Measurements from ENCODE around the gene GPC1.

Gene GPC1

DNA sequence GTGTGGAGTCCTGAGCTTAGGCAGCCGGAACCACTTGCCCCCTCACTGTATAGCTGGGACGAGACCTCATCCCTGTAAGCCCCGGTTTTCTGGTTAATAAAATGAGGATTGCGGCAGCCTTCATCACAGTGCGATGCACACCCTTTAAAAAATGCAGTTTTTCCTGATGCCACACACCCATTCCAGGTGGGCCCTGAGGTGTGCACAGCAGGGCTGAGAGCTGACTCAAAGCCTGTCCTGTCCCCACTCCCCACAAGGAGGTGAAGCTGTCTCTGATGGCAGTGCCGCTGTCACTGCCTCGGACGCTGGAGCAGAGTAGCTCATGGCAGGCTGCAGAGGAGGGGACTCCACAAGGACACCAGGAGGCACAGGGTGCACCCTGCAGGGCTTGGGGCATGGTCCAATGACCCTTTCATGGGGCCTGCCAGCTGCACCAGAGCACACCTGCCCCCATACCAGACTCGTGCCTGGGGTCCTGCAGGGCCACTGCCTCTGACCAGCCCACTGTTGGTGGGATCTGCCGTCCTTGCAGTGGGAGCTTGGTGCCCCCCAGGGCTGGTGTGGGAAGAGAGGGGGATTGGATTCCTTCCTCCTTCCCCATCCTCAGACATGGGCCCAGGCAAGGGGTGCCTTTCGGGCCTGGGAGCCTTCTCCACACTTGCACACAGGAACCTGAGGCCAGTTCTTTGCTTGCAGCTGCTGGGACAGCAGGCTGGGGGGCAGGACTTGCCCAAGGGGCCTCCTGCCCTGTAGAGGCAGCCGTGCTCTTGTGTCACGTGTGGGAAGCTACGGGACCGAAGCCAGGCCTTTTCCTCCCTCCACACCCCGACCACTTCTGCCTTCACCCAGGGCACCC, 22.8 kb downstream of the GPC1 start:
- no peak for DNase-seq (ENCODE audit: low read depth)

DNA sequence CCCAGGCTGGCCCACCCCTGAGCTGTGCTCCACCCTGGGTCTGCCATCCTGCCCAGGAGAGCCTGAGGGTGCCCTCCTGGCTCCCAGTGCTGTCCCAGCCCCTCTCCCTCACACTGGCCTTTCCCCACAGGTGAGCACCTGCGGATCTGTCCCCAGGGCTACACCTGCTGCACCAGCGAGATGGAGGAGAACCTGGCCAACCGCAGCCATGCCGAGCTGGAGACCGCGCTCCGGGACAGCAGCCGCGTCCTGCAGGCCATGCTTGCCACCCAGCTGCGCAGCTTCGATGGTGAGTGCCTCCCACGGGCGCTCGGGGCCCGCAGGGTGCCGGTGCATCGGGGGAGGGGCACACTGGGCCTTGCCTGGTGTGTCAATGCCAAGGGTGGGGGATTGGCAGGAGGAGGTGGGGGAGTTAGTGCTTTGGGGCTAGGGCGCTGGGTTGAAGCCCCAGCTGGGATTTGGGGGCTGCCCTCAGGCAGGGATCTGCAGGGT, 23.5 kb downstream of the GPC1 start:
- DNase-seq (ENCODE audit: low read depth): no peak

DNA sequence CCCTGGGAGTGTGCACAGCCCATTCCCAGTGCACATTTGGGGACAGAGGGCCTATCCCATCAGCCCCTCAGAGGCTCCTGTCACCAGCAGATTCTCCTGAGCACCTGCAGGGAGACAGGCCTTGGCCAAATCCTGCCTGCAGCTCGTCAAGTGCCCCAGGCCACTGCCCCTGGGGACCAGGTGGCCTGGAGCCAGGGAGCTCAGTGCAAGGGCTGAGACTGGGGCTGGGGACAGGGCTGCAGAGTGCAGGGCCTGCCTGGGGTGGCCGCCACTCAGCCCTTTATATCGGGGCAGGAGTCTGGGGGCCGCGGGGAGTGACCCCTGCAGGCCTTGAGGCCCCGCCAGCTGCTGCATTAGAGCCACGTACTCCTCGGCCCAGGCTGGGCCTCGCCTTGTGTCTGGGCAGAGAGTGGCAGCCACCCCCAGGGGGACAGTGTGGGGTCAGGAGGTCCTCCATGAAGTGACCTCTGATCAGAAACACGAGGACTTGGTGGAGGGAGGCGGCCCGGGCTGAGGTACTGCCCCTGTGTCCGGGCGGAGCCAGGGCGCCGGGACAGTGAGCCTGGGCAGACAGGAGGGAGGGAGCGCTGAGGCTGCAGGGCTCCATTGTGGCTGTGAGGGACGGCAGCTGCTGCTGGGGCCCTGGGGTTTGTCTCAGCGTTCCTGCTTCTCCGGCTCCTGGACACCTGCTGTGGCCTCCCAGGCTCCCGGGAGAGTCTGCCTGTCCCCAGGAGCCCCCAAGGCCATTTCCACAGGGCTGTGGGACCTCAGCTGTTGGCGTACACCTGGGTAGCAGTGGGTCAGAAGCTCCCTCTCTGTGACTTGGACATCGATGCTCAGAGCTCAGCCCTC, 24.2 kb downstream of the GPC1 start:
- no peak for DNase-seq (ENCODE audit: low read depth)

DNA sequence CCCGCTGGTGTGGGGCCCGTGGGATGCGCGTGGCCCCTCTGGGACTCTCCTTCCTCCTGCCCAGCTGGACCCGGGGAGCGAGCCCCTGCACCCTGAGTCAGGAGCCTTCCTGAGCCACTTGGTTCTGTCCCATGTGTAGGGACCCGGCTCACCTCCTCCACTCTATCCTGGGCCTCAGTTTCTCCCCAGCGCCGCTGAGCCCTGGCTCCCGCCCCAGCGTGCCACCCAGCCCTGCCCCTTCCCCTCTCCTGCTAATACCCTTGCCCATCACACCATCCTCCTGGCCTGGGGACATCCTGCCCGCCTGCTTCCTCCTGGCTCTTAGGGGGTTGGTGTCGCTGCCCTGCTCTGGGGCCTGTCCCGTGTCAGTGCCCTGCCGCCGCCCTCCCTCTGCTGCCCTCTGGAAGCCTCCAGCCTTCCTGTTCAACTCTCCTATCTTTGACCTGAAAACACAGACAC, 24.8 kb downstream of the GPC1 start:
- DNase-seq (ENCODE audit: low read depth): no peak

DNA sequence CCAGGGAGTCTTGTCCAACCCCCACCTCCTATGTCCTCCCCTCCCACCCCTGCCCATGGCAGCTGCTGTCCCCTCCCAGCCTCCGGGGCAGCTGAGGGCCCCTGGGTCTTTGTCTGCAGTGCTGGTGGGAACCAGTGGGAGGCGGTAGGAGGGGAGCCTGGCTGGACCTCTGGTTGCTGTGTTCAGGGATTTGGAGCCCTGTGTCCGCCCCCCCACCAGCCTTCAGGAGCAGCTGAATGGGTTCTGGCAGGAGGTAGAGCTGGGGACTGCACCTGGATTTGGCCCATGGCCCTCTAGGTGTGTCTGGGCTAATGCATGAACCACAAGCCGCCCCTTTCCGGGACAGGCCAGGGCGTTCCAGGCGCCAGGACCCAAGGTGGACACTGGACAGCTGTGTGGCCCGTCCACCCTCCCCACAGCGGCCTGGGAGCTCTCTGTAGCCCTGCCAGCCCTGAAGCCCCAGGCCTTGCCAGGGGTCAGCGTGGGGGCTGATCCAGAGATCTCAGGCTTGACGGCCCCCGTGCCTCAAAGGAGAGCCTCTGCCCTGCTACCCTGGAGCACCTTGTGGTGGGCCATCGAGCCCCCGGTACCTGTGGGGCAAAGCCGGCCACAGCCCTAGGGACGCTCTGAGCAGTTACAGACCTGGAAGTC, 25.4 kb downstream of the GPC1 start:
- DNase-seq (ENCODE audit: low read depth): no peak

DNA sequence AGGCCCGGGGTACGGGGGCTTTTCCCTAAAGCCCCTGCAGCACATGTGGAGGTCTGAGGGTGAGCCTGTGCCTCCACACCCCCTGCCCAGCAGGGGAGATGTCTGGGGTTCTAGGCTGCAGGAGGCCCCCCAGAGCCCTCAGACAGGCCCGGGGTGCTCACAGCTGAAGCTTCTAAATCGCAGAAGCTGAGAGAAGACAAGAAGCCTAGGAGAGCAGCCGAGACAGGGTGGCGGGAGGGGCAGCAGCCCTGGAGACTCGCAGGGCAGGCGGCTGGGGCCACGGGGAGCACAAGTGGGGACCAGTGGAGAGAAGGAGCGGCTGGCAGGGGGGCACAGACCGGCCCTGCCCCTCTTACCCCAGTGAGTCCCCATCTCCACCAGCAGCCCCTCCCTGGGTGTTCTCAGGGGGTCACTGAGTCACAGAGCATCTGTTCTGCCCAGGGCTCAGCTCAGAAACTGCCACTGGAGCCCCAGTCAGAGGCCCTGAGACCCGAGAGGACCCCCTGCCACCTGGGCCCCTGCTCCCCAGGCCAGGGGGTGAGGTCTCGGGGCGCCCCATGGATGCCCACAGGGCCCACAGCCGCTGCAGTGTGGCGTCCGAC, 26.1 kb downstream of the GPC1 start:
- DNase-seq (ENCODE audit: low read depth): no peak

DNA sequence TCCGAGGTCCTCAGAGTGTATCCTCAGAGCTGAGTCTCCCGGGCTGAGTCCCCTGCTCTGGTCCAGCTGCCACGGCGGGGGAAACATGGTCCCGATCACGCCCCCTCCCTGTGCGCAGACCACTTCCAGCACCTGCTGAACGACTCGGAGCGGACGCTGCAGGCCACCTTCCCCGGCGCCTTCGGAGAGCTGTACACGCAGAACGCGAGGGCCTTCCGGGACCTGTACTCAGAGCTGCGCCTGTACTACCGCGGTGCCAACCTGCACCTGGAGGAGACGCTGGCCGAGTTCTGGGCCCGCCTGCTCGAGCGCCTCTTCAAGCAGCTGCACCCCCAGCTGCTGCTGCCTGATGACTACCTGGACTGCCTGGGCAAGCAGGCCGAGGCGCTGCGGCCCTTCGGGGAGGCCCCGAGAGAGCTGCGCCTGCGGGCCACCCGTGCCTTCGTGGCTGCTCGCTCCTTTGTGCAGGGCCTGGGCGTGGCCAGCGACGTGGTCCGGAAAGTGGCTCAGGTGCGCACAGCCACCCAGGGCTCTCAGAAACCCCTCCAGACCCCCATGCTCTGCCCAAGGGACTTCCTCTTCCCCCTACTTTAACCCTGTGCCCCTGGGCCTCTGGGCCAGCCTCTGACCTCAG, 26.7 kb downstream of the GPC1 start:
- no peak for DNase-seq (ENCODE audit: low read depth)

DNA sequence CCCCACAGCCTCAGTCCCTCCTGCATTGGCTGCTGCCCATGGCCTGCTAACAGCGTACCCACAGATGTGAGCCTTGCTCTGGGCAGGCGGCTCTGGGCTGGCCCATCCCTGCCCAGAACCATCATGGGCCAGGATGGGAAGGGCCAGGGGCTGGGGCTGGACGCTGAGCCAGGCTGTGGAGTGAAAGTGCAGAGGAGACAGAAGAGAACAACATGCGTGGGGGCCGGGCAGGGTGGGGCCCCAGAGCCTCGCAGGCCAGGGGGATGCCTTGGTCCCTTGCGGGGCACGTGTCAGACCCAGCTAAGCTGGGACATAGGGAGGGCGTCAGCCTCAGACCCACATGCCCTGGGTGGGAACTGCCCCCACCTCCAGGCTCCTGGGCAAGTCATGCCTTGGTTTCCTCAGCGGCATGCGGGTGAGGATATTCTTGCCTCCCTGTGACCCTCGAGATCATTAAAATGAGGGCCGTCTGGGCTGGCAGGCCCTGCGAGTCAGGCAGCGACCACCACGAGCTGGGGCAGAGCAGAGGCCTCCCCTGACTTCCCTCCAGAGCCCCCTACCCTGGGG, 27.3 kb downstream of the GPC1 start:
- no peak for DNase-seq (ENCODE audit: low read depth)

DNA sequence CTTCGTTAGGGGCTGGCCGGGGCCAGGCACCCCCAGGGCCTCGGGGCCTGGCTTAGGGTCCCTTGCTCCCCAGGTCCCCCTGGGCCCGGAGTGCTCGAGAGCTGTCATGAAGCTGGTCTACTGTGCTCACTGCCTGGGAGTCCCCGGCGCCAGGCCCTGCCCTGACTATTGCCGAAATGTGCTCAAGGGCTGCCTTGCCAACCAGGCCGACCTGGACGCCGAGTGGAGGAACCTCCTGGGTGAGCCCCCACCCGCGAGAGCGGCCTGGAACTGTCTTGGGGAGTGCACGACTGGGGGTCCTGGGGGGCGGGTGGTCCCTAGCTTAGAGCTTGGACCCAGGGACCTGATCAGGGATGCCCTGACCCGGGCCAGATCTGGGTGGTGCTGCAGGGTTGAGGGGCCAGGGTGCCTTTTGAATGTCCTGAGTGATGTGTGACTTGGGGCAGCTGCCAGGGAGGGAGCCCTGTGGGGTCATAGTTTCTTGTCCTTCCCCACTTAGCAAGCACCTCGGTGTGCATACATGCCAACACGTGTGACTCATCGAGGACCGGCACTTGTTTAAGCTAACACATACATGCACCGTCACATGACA, 27.9 kb downstream of the GPC1 start:
- no peak for DNase-seq (ENCODE audit: low read depth)

DNA sequence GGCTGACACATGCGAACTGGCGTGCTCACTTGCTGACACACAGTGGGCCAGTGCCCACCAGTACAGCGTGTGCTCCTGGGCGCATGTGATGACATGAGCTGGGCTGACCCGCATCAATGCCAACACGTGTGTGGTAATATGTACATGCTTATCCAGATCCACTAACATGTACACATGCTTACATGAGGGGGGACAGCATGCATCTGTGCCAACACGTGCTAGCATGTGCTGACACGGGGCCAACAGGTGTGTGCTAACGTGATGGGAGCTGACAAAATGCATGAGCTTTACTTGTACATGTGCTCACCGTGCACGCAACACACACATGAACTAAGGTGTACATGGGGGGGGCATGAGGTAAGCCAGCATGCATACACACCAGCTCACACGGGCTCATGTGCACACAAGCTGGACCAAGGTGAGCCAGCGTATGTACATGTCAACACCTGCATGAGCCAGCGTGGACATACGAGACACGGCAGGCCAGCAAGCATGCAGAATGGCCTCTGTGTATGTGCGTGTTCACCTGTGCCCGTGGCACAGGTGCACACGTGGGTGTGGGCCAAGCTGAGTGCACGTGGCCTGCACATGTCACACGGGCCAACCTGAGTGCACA, 28.5 kb downstream of the GPC1 start:
- no peak for DNase-seq (ENCODE audit: low read depth)

DNA sequence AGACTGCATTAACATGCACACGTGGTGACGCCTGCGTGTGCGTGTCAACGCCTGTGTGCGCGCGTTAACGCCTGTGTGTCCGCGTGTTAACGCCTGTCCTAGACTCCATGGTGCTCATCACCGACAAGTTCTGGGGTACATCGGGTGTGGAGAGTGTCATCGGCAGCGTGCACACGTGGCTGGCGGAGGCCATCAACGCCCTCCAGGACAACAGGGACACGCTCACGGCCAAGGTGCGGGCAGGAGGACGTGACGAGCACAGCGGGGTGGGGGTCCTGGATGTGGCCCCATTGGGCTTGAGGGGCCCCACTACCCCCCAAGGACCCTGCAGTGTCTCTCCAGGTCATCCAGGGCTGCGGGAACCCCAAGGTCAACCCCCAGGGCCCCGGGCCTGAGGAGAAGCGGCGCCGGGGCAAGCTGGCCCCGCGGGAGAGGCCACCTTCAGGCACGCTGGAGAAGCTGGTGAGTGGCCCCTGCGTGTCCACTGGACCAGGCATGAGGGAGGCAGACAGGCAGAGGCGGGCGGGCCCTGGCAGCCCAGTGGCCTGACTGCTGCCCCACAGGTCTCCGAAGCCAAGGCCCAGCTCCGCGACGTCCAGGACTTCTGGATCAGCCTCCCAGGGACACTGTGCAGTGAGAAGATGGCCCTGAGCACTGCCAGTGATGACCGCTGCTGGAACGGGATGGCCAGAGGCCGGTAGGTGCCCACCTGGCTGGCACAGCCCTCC, 29.2 kb downstream of the GPC1 start:
- DNase-seq (ENCODE audit: low read depth): no peak

DNA sequence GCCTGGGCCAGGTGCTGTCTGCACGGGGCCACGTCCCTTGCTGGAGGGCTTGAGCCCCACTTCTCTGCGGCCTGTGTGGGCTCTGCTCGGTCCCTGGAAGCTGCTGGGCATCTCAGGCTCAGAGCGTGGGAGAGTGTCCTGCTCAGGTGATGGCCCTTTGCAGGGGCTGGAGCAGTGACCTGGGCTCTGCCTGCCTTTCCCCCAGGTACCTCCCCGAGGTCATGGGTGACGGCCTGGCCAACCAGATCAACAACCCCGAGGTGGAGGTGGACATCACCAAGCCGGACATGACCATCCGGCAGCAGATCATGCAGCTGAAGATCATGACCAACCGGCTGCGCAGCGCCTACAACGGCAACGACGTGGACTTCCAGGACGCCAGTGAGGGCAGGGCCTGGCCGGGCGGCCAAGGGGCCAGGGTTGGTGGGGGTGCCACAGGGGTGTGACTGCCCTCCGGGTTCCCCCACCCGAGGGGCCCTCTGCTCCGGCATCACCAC, 29.9 kb downstream of the GPC1 start:
- no peak for DNase-seq (ENCODE audit: low read depth)

DNA sequence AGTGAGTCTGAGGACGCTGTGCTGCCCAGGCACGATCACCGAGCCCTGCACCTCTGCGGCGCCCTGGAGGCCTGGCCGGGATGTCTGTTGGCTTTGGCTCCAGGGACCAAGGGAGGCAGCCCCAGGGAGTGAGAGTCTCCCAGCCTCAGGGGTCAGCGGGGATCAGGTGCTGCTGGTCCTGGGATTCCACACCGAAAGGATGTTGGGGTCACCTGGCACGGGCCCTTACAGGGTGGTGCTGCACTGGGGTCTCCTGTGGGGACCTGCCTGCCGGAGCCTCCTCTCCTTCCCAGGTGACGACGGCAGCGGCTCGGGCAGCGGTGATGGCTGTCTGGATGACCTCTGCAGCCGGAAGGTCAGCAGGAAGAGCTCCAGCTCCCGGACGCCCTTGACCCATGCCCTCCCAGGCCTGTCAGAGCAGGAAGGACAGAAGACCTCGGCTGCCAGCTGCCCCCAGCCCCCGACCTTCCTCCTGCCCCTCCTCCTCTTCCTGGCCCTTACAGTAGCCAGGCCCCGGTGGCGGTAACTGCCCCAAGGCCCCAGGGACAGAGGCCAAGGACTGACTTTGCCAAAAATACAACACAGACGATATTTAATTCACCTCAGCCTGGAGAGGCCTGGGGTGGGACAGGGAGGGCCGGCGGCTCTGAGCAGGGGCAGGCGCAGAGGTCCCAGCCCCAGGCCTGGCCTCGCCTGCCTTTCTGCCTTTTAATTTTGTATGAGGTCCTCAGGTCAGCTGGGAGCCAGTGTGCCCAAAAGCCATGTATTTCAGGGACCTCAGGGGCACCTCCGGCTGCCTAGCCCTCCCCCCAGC, 30.5 kb downstream of the GPC1 start:
- no peak for DNase-seq (ENCODE audit: low read depth)

DNA sequence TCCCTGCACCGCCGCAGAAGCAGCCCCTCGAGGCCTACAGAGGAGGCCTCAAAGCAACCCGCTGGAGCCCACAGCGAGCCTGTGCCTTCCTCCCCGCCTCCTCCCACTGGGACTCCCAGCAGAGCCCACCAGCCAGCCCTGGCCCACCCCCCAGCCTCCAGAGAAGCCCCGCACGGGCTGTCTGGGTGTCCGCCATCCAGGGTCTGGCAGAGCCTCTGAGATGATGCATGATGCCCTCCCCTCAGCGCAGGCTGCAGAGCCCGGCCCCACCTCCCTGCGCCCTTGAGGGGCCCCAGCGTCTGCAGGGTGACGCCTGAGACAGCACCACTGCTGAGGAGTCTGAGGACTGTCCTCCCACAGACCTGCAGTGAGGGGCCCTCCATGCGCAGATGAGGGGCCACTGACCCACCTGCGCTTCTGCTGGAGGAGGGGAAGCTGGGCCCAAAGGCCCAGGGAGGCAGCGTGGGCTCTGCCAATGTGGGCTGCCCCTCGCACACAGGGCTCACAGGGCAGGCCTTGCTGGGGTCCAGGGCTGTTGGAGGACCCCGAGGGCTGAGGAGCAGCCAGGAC, 31.2 kb downstream of the GPC1 start:
- DNase-seq (ENCODE audit: low read depth): no peak

DNA sequence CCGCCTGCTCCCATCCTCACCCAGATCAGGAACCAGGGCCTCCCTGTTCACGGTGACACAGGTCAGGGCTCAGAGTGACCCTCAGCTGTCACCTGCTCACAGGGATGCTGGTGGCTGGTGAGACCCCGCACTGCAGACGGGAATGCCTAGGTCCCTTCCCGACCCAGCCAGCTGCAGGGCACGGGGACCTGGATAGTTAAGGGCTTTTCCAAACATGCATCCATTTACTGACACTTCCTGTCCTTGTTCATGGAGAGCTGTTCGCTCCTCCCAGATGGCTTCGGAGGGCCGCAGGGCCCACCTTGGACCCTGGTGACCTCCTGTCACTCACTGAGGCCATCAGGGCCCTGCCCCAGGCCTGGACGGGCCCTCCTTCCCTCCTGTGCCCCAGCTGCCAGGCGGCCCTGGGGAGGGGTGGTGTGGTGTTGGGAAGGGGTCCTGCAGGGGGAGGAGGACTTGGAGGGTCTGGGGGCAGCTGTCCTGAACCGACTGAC, 31.7 kb downstream of the GPC1 start:
- DNase-seq (ENCODE audit: low read depth): no peak

DNA sequence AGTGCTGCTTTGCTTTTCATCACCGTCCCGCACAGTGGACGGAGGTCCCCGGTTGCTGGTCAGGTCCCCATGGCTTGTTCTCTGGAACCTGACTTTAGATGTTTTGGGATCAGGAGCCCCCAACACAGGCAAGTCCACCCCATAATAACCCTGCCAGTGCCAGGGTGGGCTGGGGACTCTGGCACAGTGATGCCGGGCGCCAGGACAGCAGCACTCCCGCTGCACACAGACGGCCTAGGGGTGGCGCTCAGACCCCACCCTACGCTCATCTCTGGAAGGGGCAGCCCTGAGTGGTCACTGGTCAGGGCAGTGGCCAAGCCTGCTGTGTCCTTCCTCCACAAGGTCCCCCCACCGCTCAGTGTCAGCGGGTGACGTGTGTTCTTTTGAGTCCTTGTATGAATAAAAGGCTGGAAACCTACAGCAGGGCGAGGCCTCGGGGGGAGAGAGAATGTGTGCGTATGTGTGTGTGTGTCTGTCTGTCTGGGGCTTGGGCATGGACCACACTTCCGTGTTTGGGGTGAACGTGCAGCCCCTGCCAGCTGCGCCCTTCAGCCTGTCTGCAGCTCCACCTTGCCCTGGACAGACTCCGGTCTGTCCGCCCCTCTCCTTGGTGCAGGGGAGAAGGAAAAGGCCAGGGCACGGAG, 32.3 kb downstream of the GPC1 start:
- no peak for DNase-seq (ENCODE audit: low read depth)
